ENCODE measurements around the gene OR10H2.
"Not testable (repeated sequence)": the region's sequence is repeated elsewhere in the genome, so short reads cannot be mapped to it uniquely, and the experiment has no call there.

Gene OR10H2

GRCh38 chr19:15774159-15774558 is 46.3 kb downstream of the OR10H2 start:
- DNase-seq, result not testable (repeated sequence)

GRCh38 chr19:15775249-15775648 is 47.4 kb downstream of the OR10H2 start:
- no peak for DNase-seq

- no peak for DNase-seq
Observed at GRCh38 chr19:15776264-15776663, 48.4 kb downstream of the OR10H2 start.

GRCh38 chr19:15776991-15777970 is 49.5 kb downstream of the OR10H2 start:
- DNase-seq, result no peak

Data from islet precursor cell (in vitro differentiated cells).